Central memory CD4-positive, alpha-beta T cell (primary cell): ENCODE measurements around the gene GPR180.

ENCODE experiments used
- DNase-seq: peaks from one replicate; pipeline ENCODE4 v3.0.0; 2022

The GPR180 gene

GRCh38 chr13:94657167-94657566 lies 55.5 kb downstream of the GPR180 start:
- no peak for DNase-seq

- no peak for DNase-seq
Measured at GRCh38 chr13:94658926-94659597, 57.4 kb downstream of the GPR180 start.

GRCh38 chr13:94659598-94659946 lies 57.9 kb downstream of the GPR180 start:
- DNase-seq: no peak

GRCh38 chr13:94660695-94661326 lies 59.2 kb downstream of the GPR180 start:
- DNase-seq: no peak

GRCh38 chr13:94661406-94661805 lies 59.7 kb downstream of the GPR180 start:
- no peak for DNase-seq

- no peak for DNase-seq
Measured at GRCh38 chr13:94662274-94662945, 60.8 kb downstream of the GPR180 start.

- no peak for DNase-seq
Measured at GRCh38 chr13:94664889-94665288, 63.2 kb downstream of the GPR180 start.

GRCh38 chr13:94666065-94666464 lies 64.4 kb downstream of the GPR180 start:
- DNase-seq: no peak

- DNase-seq: no peak
Measured at GRCh38 chr13:94667190-94667589, 65.5 kb downstream of the GPR180 start.

GRCh38 chr13:94672400-94672799 lies 70.7 kb downstream of the GPR180 start:
- no peak for DNase-seq

- DNase-seq: no peak
Measured at GRCh38 chr13:94673851-94674250, 72.2 kb downstream of the GPR180 start.

- DNase-seq: peak; percentile 9
Measured at GRCh38 chr13:94674609-94675348, 73.1 kb downstream of the GPR180 start.

GRCh38 chr13:94677799-94678198 lies 76.1 kb downstream of the GPR180 start:
- no peak for DNase-seq

- no peak for DNase-seq
Measured at GRCh38 chr13:94678845-94679244, 77.2 kb downstream of the GPR180 start.

- DNase-seq: no peak
Measured at GRCh38 chr13:94679614-94680013, 78.0 kb downstream of the GPR180 start.

GRCh38 chr13:94682229-94682628 lies 80.6 kb downstream of the GPR180 start:
- DNase-seq: no peak

- no peak for DNase-seq
Measured at GRCh38 chr13:94683409-94683808, 81.8 kb downstream of the GPR180 start.
